Endodermal cell (in vitro differentiated cells): Measurements from ENCODE around the gene ZNF397. TPM values are rescaled to one million over a fixed set of nuclear protein-coding genes. Genes with fewer than 3 reads are reported as not detected.

Experiments
- DNase-seq: peaks from one replicate; pipeline ENCODE4 v3.0.0-alpha.2; 2017
- H3K27ac ChIP-seq: 2 replicates; pipeline ENCODE4 v1.5.1; 2013; ENCODE audit warnings: mild to moderate bottlenecking, low read depth, low read length, moderate library complexity
- H3K27me3 ChIP-seq: 2 replicates; pipeline ENCODE4 v1.6.1; 2013; ENCODE audit warnings: mild to moderate bottlenecking, low read length, moderate library complexity; ENCODE audit not compliant: insufficient read depth, control insufficient read depth, poor library complexity, severe bottlenecking
- H3K36me3 ChIP-seq: 2 replicates; pipeline ENCODE4 v1.7.0; 2013; ENCODE audit warnings: mild to moderate bottlenecking, low read length, moderate library complexity; ENCODE audit not compliant: control insufficient read depth, insufficient read depth
- H3K4me1 ChIP-seq: one replicate; pipeline ENCODE4 v1.7.0; 2013; ENCODE audit warnings: low read length; ENCODE audit not compliant: control insufficient read depth, insufficient read depth
- H3K4me3 ChIP-seq: 2 replicates; pipeline ENCODE4 v1.5.1; 2013; ENCODE audit warnings: mild to moderate bottlenecking, low read length, moderate library complexity
- H3K9ac ChIP-seq: 2 replicates; pipeline ENCODE4 v1.6.1; 2013; ENCODE audit warnings: mild to moderate bottlenecking, low read length, moderate library complexity; ENCODE audit not compliant: poor library complexity, severe bottlenecking; ENCODE audit errors: extremely low read depth
- H3K9me3 ChIP-seq: 2 replicates; pipeline ENCODE4 v1.6.1; 2013; ENCODE audit warnings: mild to moderate bottlenecking, low read length, moderate library complexity; ENCODE audit not compliant: control insufficient read depth
- H3K27ac Mint-ChIP-seq: 2 replicates; pipeline ENCODE4 v1.8.0; 2020; ENCODE audit warnings: mixed read lengths
- H3K27me3 Mint-ChIP-seq: 2 replicates; pipeline ENCODE4 v1.8.0; 2021; ENCODE audit warnings: mild to moderate bottlenecking, mixed read lengths; ENCODE audit not compliant: insufficient read depth
- H3K36me3 Mint-ChIP-seq: 2 replicates; pipeline ENCODE4 v1.8.0; 2020; ENCODE audit warnings: low read depth, mixed read lengths
- H3K4me1 Mint-ChIP-seq: 2 replicates; pipeline ENCODE4 v1.8.0; 2020; ENCODE audit warnings: mixed read lengths
- H3K4me3 Mint-ChIP-seq: 2 replicates; pipeline ENCODE4 v1.8.0; 2020; ENCODE audit warnings: mild to moderate bottlenecking, moderate library complexity, mixed read lengths
- H3K9me3 Mint-ChIP-seq: 2 replicates; pipeline ENCODE4 v1.8.0; 2020; ENCODE audit warnings: mild to moderate bottlenecking, mixed read lengths
- WGBS, 2 experiments: methylation state at CpG; one replicate each; pipeline versions ENCODE4 v1.1.5 to v1.1.7; 2013; ENCODE audit warnings: missing lambda C conversion rate in 2 of 2, mixed read lengths in 1 of 2; ENCODE audit not compliant: insufficient coverage in 1 of 2, insufficient read length in 1 of 2; 5-methylcytosine and 5-hydroxymethylcytosine counted together
- total RNA-seq, 2 donors: library from RNA; stranded (reverse); fragmentation: NEBNext Ultra II Directional in 1 of 2; extraction: Animal tissue kit (Norgen Biotek cat#: 25700) in 1 of 2; gene quantifications; 2 replicates in 1 of 2; 3 replicates in 1 of 2; pipeline ENCODE4 v1.2.1, GENCODE V29; 2021
- TF ChIP-seq, protein P1 (sequence below): fragments of 200-600 bp; sonication (generic); conservative IDR thresholded peaks from 2 replicates; pipeline ENCODE4 v1.5.0; 2021; ENCODE audit warnings: antibody characterized with exemption, mild to moderate bottlenecking

The ZNF397 gene
- total RNA-seq, 2 donors from 2014 or later: 44.1 to 64.6 TPM

DNA sequence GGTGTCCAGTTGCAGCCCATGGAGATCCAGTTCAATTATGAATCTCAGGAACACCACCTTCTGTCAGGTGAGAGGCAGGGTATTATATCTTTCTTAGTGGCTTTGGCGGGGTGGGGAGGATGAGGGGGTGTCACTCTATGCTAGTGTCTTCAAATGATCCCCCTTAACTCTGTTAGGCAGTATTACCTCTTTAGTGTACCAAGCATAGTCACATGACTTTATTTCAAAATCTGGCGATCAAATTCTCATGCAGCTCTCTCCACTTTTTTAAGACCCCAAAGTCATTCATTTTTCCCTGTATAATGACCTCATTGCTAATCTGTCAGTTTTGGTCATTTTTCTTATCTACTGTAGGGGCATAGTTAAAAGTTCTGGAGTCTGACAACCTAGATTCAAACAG lies 50.3 kb downstream of the ZNF397 start:
- Histone ChIP-seq H3K4me1 (no peaks in the 10 kb centered on the region), H3K27ac (no peak overlapping the region), H3K9ac (peak overlapping the region; percentile 89), H3K9me3 (peaks cover 26% of the 10 kb centered on the region), H3K4me3 (peak overlapping the region; percentile 99), H3K36me3 (peaks cover 36% of the 10 kb centered on the region), H3K27me3 (no peaks in the 10 kb centered on the region)
- H3K4me1 Mint-ChIP-seq: peaks cover 10% of the 10 kb centered on the region
- WGBS, 2 experiments: 92% methylated on average over 2 of the region's 2 CpGs; no CpG with 5 or more reads in 1 of the 2 experiments
- H3K9me3 Mint-ChIP-seq: peaks cover 30% of the 10 kb centered on the region
- peaks cover 55% of the 10 kb centered on the region for H3K36me3 Mint-ChIP-seq
- H3K27me3 Mint-ChIP-seq: no peaks in the 10 kb centered on the region
- H3K27ac Mint-ChIP-seq: peak overlapping the region; percentile 98
- TF ChIP-seq, protein P1, sequence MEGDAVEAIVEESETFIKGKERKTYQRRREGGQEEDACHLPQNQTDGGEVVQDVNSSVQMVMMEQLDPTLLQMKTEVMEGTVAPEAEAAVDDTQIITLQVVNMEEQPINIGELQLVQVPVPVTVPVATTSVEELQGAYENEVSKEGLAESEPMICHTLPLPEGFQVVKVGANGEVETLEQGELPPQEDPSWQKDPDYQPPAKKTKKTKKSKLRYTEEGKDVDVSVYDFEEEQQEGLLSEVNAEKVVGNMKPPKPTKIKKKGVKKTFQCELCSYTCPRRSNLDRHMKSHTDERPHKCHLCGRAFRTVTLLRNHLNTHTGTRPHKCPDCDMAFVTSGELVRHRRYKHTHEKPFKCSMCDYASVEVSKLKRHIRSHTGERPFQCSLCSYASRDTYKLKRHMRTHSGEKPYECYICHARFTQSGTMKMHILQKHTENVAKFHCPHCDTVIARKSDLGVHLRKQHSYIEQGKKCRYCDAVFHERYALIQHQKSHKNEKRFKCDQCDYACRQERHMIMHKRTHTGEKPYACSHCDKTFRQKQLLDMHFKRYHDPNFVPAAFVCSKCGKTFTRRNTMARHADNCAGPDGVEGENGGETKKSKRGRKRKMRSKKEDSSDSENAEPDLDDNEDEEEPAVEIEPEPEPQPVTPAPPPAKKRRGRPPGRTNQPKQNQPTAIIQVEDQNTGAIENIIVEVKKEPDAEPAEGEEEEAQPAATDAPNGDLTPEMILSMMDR: no peak
- no peak for DNase-seq
- H3K4me3 Mint-ChIP-seq: peak overlapping the region; percentile 97

DNA sequence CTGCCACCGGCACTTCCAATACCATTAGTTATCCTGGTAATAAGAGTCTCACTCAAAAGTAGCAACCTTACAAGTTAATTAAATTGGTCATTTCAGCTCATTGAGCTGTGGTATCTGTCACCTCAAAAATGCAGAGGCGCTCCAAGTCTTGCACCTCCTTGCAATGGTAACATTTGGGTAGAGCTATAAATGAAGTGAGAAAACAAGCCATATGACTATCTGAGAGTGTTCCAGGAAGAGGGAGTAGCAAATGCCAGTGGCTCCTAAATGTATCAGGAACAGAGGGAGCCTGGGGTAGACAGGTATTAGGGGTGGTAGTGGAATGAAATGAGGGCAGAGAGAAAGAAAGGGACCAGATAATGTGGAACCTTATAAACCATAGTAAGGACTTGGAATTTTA lies 55.2 kb downstream of the ZNF397 start:
- H3K27ac Mint-ChIP-seq: no peak overlapping the region
- no peak for DNase-seq
- H3K4me3 ChIP-seq: no peak overlapping the region
- peaks cover 79% of the 10 kb centered on the region for H3K36me3 Mint-ChIP-seq
- no peaks in the 10 kb centered on the region for H3K27me3 Mint-ChIP-seq
- no peak overlapping the region for H3K9ac ChIP-seq
- H3K9me3 Mint-ChIP-seq: peaks cover 29% of the 10 kb centered on the region
- TF ChIP-seq, protein P1: no peak
- H3K4me3 Mint-ChIP-seq: no peak overlapping the region
- H3K27ac ChIP-seq: no peak overlapping the region
- WGBS, 2 experiments: 97 to 100% methylated on average over 2 of the region's 2 CpGs
- peaks cover 79% of the 10 kb centered on the region for H3K36me3 ChIP-seq
- peaks cover 37% of the 10 kb centered on the region for H3K9me3 ChIP-seq
- H3K4me1 Mint-ChIP-seq: peaks cover 3% of the 10 kb centered on the region
- no peaks in the 10 kb centered on the region for H3K27me3 ChIP-seq
- H3K4me1 ChIP-seq: no peaks in the 10 kb centered on the region

DNA sequence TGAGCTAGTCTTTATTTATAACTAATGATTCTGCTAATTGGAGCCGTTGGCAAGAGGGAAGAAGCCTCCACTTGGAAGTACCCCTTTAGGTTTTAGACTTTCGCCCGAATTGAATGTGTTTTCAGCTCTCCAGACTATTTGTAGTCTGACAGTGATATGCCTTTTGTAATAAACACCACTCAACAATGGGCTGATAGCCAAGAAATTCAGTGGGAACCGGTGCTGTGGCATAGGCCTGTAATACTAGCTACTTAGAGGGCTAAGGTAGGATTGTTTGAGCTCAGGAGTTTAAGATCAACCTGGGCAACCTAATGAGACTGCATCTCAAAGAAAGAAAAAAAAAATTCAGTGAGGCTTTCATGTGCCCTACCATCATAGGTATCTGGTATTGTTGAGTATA lies 62.8 kb downstream of the ZNF397 start:
- Histone ChIP-seq H3K4me3 (no peak overlapping the region), H3K4me1 (no peaks in the 10 kb centered on the region), H3K9me3 (peaks cover 100% of the 10 kb centered on the region), H3K9ac (no peak overlapping the region), H3K36me3 (peaks cover 96% of the 10 kb centered on the region), H3K27ac (no peak overlapping the region), H3K27me3 (no peaks in the 10 kb centered on the region)
- DNase-seq: no peak
- H3K27me3 Mint-ChIP-seq: no peaks in the 10 kb centered on the region
- H3K9me3 Mint-ChIP-seq: peaks cover 97% of the 10 kb centered on the region
- H3K36me3 Mint-ChIP-seq: peaks cover 98% of the 10 kb centered on the region
- TF ChIP-seq, protein P1: no peak
- no peak overlapping the region for H3K27ac Mint-ChIP-seq
- WGBS, 2 experiments: 95 to 100% methylated on average over 4 of the region's 4 CpGs
- H3K4me3 Mint-ChIP-seq: no peak overlapping the region
- H3K4me1 Mint-ChIP-seq: no peaks in the 10 kb centered on the region
